ENCODE data around the gene RAPGEF5.

Gene RAPGEF5

DNA sequence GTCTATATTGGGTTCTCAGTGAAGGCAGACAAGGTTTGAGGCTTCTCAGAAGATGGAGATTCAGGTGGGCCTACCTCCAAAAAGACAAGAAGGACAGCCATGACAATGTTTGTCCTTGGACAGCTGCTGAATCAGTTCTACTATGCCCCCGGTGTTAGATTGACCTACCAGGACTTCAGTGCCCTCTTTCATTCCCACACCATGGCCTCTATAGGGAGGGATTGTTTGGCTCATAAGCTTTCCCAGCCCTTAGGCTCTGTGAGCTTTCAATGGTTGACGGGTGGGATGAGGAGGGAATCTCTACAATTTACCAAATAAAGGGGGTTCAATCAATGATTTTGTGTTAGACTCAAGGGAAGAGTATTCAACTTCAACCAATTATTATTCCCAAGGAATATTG lies 23.4 kb upstream of the RAPGEF5 start:
- no peak for FAIRE-seq
- no peak for DNase-seq (ENCODE audit: insufficient read length, low spot score)

DNA sequence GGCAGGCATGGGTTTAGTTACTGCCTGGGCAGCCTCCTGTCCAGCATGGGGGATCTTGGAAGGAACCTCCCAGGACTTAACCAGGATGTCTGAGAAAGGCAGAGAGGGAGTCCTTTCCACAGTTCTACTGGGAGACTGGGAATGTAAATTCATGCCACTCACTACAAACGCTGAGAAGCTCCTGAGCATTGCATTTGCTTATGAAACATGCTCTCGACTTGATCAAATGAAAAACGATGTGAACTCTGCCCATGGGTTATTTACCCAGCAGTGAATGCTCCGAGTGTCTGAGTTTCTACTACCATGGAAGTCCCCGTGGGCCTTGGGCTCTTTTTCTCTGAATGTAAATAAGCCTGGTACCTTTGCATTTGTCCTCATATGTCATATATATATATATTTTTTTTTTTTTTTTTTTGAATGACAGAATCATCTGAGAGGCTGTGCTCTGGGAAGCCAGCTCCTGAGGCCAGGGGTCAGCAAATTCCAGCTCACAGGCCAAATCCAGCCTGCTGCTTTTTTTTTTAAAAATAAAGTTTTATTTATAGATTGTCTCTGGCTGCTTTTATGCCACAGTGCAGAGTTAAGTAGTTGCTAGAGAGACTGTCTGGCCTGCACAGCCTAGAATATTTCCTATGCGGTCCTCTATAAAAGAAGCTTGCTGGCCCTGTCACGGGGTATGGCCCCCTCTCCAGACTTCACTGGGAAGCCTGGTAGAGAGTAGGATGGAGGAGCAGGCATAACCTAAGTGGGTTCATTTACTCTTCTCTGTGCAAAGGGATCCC lies 21.4 kb upstream of the RAPGEF5 start:
- FAIRE-seq, result no peak
- DNase-seq (ENCODE audit: insufficient read length, low spot score), result no peak

DNA sequence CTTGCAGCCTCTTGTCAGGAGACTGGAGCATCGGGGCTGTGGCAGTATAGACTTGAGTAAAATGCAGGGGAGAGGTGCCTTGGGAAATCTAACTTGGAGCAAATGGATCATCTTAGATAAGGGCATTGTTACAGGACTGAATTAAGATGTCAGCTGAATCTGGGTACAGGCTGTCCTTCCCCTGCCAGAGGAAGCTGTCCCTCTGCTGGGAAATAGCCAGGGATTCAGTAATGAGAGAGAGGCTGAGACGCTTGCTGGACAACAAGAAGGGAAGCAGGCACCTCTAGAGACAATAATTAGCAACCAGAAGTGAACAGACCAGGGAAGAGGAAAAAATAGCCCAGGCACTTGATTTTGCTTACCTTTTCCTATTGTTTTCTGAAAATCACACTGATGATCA lies 20.7 kb upstream of the RAPGEF5 start:
- FAIRE-seq (no peak), DNase-seq (ENCODE audit: insufficient read length, low spot score) (no peak)

DNA sequence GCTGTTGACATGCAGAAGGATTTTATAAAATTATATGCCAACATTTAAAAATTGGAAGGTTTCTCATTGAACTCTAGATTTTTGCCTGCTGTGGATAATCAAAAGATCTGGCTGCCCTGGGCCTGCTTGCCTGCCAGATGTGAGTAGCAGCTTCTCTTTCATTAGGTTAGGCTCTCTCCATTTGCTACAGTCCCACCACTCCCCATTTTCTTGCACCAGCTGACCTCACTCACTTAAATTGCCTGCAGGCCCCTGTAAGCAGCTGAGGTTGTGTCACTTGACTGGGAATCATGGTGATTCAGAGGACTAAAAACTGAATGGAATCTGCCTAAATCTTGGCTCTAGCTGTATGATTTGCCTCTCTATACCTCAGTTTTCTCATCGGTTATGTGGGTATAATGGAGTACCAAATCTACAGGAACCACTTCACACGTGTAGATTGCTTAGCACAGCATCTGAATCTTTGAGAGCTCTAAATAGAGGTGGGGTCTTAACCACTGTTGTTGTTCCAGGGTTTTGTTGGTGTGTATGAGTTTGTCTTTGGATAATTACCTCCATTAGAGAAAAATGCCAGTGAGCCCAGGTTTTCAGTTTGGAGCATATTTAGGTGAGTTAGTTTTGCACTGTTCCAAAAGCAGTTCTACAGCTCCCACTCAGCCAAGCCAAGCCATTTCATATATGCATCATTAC lies 18.6 kb upstream of the RAPGEF5 start:
- FAIRE-seq, result no peak

DNA sequence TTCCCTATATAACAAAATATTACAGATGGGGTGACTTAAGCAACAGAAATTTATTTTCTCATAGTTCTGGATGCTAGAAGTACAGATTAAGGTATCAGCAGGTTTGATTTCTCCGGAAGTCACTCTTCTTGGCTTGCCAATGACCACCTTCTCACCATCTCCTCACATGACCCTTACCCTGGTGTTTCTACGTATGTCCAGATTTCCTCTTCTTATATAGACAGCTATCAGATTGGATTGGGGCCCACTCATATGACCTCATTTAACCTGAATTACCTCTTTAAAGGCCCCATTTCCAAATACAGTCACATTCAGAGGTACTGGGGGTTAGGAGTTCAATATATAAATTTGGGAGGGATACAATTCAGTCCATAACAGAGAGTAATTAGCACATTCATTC lies 17.0 kb upstream of the RAPGEF5 start:
- FAIRE-seq (no peak), DNase-seq (ENCODE audit: insufficient read length, low spot score) (no peak)

More for the DNA sequence above, 18.6 kb upstream of the RAPGEF5 start:
- no peak for DNase-seq (ENCODE audit: insufficient read length, low spot score)

DNA sequence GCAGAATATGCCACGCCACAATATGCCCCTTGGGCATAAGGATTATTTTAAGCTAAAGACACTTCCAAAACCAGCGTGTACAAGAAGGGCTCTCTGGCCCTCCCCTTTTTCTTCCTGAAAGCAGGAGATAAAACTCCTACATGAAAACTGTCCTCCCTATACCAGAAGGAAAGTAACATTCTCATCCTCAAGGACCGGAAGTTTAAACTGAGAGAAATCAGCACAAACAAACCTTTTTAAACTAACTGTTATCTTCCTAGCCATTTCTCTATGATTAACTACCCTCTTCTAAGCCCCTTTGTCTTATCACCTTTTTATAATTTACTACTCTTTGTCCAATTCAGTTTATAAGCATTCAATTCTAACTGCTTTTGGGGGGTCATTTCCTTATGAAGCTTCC lies 16.4 kb upstream of the RAPGEF5 start:
- DNase-seq (ENCODE audit: insufficient read length, low spot score) (no peak), FAIRE-seq (no peak)

DNA sequence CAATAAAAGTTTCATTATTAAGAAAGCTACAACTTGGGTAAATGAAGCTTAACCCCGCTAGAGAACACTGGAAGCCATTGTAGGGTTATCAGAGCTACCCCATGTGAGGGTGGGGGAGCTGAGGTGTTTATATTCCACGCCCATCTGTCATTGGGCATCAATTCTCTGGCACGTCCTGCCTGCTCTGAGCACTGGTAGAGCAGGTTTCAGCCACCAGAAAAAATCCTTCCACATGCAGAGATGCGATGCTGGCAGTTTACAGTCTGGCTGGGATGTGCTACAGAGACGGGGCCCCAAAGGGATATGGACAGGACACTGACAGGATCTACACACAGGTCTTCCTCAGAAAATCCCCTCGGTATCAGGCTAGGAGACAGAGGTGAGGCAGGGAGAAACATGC lies 15.9 kb upstream of the RAPGEF5 start:
- FAIRE-seq, result no peak

DNA sequence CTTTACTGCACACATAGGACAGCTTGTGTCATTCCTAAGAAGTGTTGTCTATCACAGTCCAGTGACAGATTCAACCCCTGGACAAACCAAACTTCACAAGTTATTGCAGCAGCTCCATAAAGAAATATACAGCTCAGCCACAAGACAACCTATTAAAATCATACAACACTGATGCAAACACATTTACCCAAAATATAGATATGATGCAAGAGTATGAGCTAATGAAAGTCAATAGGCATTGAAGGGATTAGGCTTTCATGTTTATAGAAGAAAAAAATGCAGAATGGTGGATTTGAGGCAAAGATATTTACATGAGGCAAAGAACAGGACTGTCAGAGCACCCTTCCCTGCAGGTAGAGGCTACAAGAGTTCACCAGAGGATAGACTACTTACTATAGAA lies 14.9 kb upstream of the RAPGEF5 start:
- DNase-seq (ENCODE audit: insufficient read length, low spot score), result no peak
- no peak for FAIRE-seq

More for the DNA sequence above, 15.9 kb upstream of the RAPGEF5 start:
- DNase-seq (ENCODE audit: insufficient read length, low spot score), result no peak

DNA sequence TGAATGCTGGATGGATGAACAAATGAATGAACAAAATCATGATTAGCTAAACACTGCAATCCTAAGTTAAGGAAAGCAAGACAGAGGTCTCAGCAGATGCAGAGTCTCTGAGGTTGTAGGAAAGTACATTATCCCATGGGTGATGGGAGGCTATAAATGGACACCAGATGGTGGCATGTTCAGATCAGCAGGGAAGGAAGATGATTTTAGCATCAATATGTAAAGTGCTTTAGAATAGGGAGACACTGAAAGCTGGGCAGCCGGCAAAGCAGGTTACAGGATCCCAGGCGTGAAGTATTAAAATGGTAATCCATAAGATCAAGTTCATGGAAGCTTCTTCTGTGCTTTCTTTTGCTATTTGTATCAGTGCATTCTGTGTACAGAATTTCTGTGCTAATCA lies 7.9 kb upstream of the RAPGEF5 start:
- FAIRE-seq (no peak), DNase-seq (ENCODE audit: insufficient read length, low spot score) (no peak)

DNA sequence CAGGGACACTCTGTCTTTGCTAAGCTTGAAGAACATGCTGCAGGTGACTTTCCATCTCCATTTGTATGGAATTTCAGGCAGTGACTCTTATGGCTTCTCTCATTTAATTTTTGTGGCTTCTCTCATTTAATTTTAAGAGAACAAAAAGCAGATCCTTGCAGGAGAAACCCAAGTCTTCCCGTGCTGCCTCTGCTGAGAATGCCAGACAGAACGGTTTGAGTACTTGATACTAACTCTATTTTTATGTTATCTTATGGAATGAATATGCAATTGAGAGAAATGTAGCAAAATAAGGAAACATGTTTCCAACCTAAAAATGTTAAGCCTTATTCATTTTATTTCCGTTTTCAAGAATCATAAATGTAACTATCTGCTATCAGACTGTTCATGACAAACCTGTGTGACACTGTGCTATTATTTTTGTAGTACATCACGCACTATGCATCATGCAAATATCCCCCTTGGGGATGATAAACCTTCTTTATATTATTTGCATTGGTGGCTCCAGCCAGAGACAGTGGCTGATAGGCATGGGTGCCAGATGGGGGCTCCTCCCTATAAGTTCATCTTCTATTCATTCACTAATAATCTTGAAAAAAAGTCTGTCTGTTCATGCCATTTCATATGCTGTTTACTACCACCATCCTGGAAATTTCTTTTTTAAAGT lies 6.9 kb upstream of the RAPGEF5 start:
- no peak for FAIRE-seq
- DNase-seq (ENCODE audit: insufficient read length, low spot score), result no peak

DNA sequence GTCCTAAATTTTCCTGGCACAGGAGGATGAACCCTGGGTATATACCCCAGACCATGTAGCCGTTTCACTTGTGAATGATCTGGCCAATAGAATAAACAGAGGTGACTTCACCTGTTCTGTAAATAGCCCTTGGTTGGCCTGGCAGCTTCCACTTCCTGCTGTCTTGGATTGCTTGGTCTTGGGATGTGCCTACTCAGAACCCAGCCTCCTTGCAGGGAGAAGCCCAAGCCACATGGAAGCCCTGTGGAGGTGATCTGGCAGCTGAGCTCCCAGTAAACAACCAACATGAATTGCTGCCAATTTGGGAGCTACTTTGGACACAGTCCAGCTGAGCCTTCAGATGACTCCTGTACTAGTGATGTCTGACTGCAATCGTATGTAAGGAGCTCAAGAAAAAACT lies 4.8 kb upstream of the RAPGEF5 start:
- DNase-seq (ENCODE audit: insufficient read length, low spot score), result no peak
- FAIRE-seq, result no peak

DNA sequence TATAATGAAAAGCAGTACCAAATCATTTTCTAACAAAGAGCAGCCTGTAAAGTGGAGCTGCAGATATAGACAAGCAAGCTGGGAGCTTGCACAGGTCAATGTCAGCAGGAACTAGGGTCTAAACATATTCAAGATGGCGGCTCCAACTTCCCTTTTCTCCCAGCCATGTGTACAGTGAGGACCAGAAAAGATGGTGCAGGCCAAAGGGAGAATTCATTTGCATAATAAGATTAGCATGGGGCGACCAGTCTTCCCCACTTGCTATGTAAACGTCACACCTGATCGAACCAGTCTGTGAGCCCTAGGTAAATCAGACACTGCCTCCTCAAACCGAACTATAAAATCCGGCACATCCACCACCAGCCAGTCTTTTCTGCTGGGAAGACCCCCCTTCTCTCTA lies 4.4 kb upstream of the RAPGEF5 start:
- no peak for FAIRE-seq
- no peak for DNase-seq (ENCODE audit: insufficient read length, low spot score)

DNA sequence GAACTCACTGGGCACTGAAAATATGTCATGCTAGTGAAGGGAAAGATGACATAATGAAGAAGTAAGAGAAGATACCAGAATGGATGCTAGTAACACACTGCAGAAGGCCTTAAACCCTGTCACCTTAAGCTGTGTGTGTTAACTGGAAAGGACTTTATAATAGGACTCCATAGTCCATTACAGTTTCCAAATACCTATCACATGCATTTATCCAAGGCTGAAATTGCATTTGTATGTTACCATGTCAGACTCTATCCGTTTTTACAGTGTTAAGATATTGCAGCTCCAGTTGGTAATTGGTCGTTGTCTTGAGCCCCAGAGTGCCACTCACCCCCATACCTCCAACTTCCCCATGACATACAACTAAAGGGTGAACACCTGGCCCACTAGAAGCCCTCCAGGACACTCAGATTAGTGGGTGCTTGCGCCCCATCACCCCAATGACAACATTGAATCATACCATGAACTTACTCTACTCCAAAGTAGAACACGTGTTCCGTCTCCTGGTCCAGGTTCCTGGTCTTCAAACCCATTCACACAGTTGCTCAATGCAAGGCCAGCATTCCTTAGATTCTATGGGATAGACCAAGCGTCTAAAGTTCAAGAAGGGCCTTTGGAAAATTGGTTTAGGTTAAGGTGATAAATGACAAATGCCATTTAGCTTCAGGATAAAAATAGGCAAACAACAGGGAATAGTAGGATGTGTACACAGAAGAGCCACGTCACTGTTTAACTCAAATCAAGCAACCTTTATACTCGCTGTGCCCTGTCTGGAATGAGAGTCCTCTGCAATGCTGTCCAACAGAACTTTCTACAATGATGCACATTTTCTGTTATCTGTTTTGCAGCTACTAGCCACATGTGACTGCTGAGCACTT lies 2.1 kb upstream of the RAPGEF5 start:
- DNase-seq (ENCODE audit: insufficient read length, low spot score), result no peak
- FAIRE-seq, result no peak

DNA sequence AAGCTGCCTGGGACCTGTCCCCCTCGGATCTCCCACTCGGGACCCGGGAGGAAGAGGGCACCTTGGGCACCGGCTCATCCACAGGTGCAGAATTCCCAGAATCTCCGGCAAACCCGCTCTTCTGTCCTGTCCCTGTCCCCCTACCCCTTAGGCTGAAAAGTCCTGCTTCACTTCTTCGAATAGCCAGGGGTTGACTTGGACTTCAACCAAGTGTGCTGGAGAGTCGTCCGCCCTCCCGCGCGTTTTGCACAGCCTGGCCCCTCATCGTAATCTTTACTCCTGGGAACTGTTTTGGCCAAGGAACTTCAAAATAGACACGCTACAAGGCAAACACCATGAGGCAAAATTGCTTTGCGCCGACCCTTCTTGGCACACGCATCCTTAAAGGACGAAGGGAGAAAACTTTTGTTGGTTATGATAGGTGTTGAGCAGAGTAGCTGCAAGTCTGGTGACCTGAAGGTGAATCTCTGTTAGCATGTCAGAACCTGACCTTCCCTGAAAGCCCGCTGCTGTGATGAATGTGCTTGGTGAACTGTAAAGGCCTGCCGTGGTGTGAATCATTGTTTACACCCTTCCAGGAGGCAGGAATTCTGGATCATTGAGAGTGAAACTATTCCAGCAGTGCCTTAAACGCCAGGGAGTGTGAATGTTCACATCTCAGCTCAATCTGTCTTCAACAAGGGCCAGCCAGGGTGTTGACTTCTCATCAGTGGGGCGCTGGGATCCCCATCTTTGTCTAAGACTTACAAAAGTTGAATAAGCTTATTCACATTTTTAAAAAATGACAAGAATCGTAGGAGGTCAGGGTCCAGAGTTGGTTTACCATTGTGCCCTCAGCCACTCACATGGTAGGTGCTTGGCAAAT lies 589 bp upstream of the RAPGEF5 start:
- FAIRE-seq (no peak), DNase-seq (ENCODE audit: insufficient read length, low spot score) (peak; percentile 10)

DNA sequence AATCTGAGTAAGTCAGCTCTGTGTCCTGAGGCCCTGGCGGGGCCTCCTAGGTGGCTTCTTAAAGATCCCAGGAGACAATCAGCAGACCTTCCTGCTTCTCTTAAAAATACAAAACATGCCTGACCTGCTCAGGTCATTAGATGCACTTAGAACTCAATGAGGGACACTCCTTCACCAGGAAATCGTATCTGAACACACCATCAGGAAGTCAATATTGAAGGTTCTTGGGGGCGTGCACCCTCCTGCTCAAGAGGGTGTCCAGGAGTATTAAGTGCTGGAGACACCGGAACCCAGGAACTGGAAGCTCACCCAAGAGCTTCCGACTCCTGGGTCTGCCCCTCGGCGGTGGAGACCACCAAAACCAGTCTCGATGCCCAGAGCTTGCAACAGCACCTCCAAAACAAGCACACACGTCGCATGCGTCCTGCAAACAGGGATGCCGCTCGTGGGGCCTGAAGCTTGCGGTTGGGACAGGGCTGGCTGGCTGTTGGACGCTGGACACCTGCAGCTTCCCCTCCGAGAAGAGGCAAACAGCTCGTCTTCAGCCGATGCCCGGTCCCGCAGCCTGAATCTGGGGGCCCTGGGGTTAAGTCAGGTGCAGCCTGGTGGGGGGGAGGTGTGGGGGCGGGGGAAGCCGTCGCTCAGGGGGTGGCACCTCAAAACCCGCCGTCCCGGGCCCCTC lies 803 bp downstream of the RAPGEF5 start:
- FAIRE-seq (no peak), DNase-seq (ENCODE audit: insufficient read length, low spot score) (no peak)

DNA sequence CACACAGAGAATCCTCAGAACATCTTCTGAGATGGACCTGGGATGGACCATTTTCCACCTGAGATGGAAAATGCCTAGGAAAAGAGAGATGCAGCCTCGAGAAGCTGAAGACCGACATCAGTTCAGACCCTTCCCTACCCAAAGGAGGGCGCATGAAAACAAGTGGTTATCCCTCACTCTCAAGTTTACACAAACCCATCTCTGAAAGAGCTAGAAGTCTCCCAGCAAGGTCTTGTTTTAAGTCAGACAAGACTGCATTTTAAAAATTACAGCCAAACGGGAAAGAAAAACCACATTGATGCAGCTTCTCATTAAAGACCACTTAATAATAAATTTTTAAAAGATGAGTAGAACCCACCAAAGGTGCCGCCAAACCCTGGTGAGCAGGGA lies 1.3 kb downstream of the RAPGEF5 start:
- no peak for DNase-seq (ENCODE audit: insufficient read length, low spot score)
- FAIRE-seq, result no peak

DNA sequence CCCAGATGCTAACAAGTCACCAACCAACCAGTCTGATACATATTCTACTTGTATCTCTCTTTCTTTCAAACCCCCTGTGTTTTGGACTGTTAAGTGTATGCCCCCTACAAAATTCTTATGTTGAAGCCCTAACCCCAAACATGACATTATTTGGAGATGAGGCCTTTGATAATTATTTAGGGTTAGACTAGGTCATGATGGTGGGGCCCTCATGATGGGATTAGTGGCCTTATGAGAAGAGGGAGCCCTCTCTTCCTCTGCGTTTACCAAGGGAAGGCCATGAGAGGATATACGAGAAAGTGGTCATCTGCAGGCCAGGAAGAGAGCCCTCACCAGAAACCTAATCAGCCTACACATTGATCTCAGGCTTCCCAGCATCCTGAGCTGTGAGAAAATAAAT lies 2.5 kb downstream of the RAPGEF5 start:
- no peak for DNase-seq (ENCODE audit: insufficient read length, low spot score)
- no peak for FAIRE-seq

DNA sequence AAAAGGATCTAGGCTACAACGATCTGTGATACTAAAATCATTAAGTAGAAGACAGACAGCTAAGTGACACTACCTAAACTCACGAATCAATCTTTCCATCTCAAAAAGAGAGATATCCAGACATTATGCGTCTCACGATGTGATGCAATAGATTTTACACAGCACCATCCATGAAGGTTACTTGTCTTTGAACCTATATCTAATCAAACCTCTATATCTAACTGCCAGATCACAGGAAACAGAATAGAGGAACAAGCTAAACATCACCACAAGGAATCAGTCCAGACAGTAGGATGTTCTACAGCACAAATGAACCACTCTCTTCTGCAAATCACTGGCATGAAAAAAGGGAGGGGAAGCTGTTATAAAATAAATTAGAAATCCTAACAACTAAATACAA lies 4.1 kb downstream of the RAPGEF5 start:
- FAIRE-seq, result no peak

DNA sequence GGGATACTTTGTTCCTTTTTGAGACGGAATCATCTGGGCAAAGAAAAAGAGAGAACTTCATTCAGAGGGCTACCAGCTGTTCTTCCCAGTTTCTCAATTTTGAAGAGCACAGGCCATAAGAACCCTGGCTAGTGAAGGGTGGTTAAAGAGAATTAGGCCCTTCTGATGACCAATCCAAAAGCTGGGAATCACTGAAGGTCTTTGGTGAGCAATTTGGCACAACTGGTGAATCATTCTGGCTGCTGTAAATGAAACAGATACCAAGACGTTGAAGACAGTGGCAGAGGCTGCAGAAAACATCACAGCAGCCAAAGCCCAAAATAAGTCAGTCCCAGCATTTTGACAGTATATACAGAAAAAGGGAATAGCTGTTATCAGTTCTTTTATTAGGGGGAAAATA lies 5.1 kb downstream of the RAPGEF5 start:
- no peak for FAIRE-seq

More for the DNA sequence above, 4.1 kb downstream of the RAPGEF5 start:
- DNase-seq (ENCODE audit: insufficient read length, low spot score), result no peak

More for the DNA sequence above, 5.1 kb downstream of the RAPGEF5 start:
- DNase-seq (ENCODE audit: insufficient read length, low spot score), result no peak
